Neuronal stem cell (in vitro differentiated cells): ENCODE measurements around the gene TNFRSF4.

Source experiments
- DNase-seq: peaks from one replicate; pipeline ENCODE4 v3.0.0-alpha.2; 2013; ENCODE audit warnings: low spot score
- H2AFZ ChIP-seq: one replicate; pipeline ENCODE4 v1.6.1; 2013; ENCODE audit warnings: mild to moderate bottlenecking, low read length, inconsistent platforms
- H2AK5ac ChIP-seq: 2 replicates; pipeline ENCODE4 v1.6.1; 2013; ENCODE audit warnings: low read depth, mild to moderate bottlenecking, inconsistent platforms, low read length, moderate library complexity, mixed read lengths
- H2BK120ac ChIP-seq: 2 replicates; pipeline ENCODE4 v1.6.1; 2013; ENCODE audit warnings: low read depth, mild to moderate bottlenecking, inconsistent platforms, low read length, moderate library complexity, mixed read lengths
- H2BK12ac ChIP-seq: one replicate; pipeline ENCODE4 v1.6.1; 2013; ENCODE audit warnings: low read length, inconsistent platforms
- H2BK15ac ChIP-seq: 2 replicates; pipeline ENCODE4 v1.6.1; 2013; ENCODE audit warnings: mild to moderate bottlenecking, low read length, inconsistent platforms, mixed read lengths
- H2BK5ac ChIP-seq: one replicate; pipeline ENCODE4 v1.6.1; 2013; ENCODE audit warnings: inconsistent platforms, mild to moderate bottlenecking, low read length, moderate library complexity
- H3K14ac ChIP-seq: one replicate; pipeline ENCODE4 v1.6.1; 2013; ENCODE audit warnings: low read length, inconsistent platforms
- H3K18ac ChIP-seq: 2 replicates; pipeline ENCODE4 v1.6.1; 2013; ENCODE audit warnings: low read length, inconsistent platforms
- H3K23ac ChIP-seq: 2 replicates; pipeline ENCODE4 v1.6.1; 2013; ENCODE audit warnings: low read depth, mild to moderate bottlenecking, mixed read lengths, low read length, inconsistent platforms; ENCODE audit not compliant: poor library complexity
- H3K27ac ChIP-seq: replicated peaks from 3 replicates; pipeline ENCODE4 v1.5.1; 2013; ENCODE audit warnings: low read length, inconsistent platforms
- H3K27me3 ChIP-seq, 3 experiments: 2 replicates each; pipeline ENCODE4 v1.6.1; 2013; ENCODE audit warnings: low read length in 3 of 3, mild to moderate bottlenecking in 2 of 3, inconsistent platforms in 1 of 3, low read depth in 1 of 3, mixed read lengths in 1 of 3, moderate library complexity in 1 of 3; ENCODE audit not compliant: control insufficient read depth in 3 of 3, insufficient read depth in 3 of 3
- H3K36me3 ChIP-seq, 2 donors: replicated peaks in 1 of 2; 2 replicates each; pipeline ENCODE4 v1.6.1; 2013; ENCODE audit warnings: low read length in 2 of 2; ENCODE audit not compliant: control insufficient read depth in 2 of 2, insufficient read depth in 2 of 2
- H3K4ac ChIP-seq: 2 replicates; pipeline ENCODE4 v1.6.1; 2013; ENCODE audit warnings: inconsistent platforms, mild to moderate bottlenecking, low read length, moderate library complexity
- H3K4me1 ChIP-seq, 2 donors: 1 replicate in 1 of 2; 2 replicates in 1 of 2; pipeline ENCODE4 v1.6.1; 2013; ENCODE audit warnings: low read length in 2 of 2, low read depth in 1 of 2; ENCODE audit not compliant: control insufficient read depth in 2 of 2, insufficient read depth in 1 of 2
- H3K4me2 ChIP-seq: one replicate; pipeline ENCODE4 v1.6.1; 2013; ENCODE audit warnings: mild to moderate bottlenecking, low read length, inconsistent platforms; ENCODE audit not compliant: insufficient read depth, poor library complexity, severe bottlenecking
- H3K4me3 ChIP-seq, 2 donors: 2 replicates each; pipeline ENCODE4 v1.5.1; 2013; ENCODE audit warnings: low read length in 2 of 2, mild to moderate bottlenecking in 2 of 2, inconsistent platforms in 1 of 2, moderate library complexity in 1 of 2
- H3K79me1 ChIP-seq: one replicate; pipeline ENCODE4 v1.6.1; 2013; ENCODE audit warnings: low read depth, mild to moderate bottlenecking, inconsistent platforms, low read length, moderate library complexity
- H3K9ac ChIP-seq: one replicate; pipeline ENCODE4 v1.6.1; 2013; ENCODE audit warnings: mild to moderate bottlenecking, low read depth, low read length, inconsistent platforms; ENCODE audit not compliant: poor library complexity
- H3K9me3 ChIP-seq, 2 donors: replicated peaks in 1 of 2; 2 replicates each; pipeline versions ENCODE3 to v1.6.1; 2013; ENCODE audit warnings: low read length in 2 of 2, mild to moderate bottlenecking in 2 of 2, inconsistent platforms in 1 of 2, low read depth in 1 of 2, mixed read lengths in 1 of 2, moderate library complexity in 1 of 2; ENCODE audit not compliant: control insufficient read depth in 2 of 2, insufficient read depth in 1 of 2
- H4K8ac ChIP-seq: one replicate; pipeline ENCODE4 v1.6.1; 2013; ENCODE audit warnings: low read depth, mild to moderate bottlenecking, inconsistent platforms, low read length, moderate library complexity
- H4K91ac ChIP-seq: one replicate; pipeline ENCODE4 v1.6.1; 2013; ENCODE audit warnings: low read length, low read depth, mild to moderate bottlenecking, inconsistent platforms; ENCODE audit not compliant: poor library complexity
- WGBS, 2 donors: extraction: QIAGEN DNeasy Blood & Tissue Kit; methylation state at CpG; one replicate each; pipeline ENCODE4 v1.1.7; 2013; ENCODE audit warnings: missing lambda C conversion rate in 2 of 2, mixed read lengths in 1 of 2; ENCODE audit not compliant: insufficient read length in 2 of 2, insufficient replicate concordance in 1 of 2; ENCODE audit errors: extremely low coverage in 2 of 2; 5-methylcytosine and 5-hydroxymethylcytosine counted together

Gene TNFRSF4

DNA sequence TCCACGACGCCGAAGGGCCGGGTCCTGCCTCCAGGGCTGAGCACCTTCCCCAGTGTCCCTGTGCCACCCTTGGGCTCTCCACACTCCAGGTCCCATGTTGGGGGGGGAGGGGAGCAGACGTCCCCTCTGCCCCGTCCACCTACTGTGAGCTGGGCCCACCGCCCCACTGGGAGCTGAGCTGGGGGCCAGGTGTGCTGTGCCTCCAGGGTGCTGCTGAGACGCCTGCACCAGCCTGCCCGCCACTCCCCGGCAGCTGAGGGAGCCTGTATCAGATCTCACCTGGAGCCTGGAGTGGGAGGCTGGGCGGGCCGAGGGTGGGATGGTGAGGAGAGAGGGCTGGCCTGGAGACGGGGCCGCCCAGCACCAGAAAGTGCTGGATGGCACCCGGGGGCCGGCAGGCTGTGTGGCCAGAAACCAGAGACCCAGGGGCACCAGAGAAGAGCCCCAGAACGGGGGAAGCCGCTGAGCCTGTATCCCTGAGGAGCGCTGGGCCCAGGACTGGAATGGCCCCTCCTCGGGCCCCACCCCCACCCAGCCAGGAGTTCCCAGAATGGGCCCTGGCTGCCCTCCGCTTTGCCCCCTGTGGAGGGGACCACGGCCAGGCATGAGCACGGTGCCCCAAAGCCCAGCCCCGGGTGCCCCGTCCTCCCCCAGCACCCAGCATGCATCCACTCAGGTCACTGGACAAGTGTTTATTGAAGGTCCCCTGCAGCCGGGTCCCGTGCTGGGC, 11.0 kb downstream of the TNFRSF4 start:
- WGBS, 2 donors = no CpG with 5 or more reads among the region's 27 CpGs
- H3K14ac ChIP-seq = no peak overlapping the region
- H3K79me1 ChIP-seq = peaks cover 3% of the 10 kb centered on the region
- no peak overlapping the region for H2BK5ac ChIP-seq
- H3K4me1 ChIP-seq = peaks cover 8 to 14% of the 10 kb centered on the region in 2 donors
- H2BK120ac ChIP-seq = no peak overlapping the region
- H2AK5ac ChIP-seq = peak overlapping the region; percentile 83
- no peak overlapping the region for H4K8ac ChIP-seq
- no peak overlapping the region for H3K27ac ChIP-seq
- no peaks in the 10 kb centered on the region for H3K9me3 ChIP-seq
- peak overlapping the region; percentile 89 for H3K23ac ChIP-seq
- H2BK15ac ChIP-seq = peak overlapping the region; percentile 89
- peak overlapping the region in 1 of 2 donors; percentile 21 for H3K4me3 ChIP-seq
- H3K9ac ChIP-seq = no peak overlapping the region
- peak overlapping the region; percentile 52 for H3K18ac ChIP-seq
- H2AFZ ChIP-seq = no peak overlapping the region
- no peak overlapping the region for H3K4me2 ChIP-seq
- H2BK12ac ChIP-seq = peak overlapping the region; percentile 84
- no peak for DNase-seq
- peaks cover 0 to 39% (median 28%) of the 10 kb centered on the region in 3 experiments for H3K27me3 ChIP-seq
- H3K4ac ChIP-seq = no peak overlapping the region
- no peak overlapping the region for H4K91ac ChIP-seq
- no peaks in the 10 kb centered on the region for H3K36me3 ChIP-seq

DNA sequence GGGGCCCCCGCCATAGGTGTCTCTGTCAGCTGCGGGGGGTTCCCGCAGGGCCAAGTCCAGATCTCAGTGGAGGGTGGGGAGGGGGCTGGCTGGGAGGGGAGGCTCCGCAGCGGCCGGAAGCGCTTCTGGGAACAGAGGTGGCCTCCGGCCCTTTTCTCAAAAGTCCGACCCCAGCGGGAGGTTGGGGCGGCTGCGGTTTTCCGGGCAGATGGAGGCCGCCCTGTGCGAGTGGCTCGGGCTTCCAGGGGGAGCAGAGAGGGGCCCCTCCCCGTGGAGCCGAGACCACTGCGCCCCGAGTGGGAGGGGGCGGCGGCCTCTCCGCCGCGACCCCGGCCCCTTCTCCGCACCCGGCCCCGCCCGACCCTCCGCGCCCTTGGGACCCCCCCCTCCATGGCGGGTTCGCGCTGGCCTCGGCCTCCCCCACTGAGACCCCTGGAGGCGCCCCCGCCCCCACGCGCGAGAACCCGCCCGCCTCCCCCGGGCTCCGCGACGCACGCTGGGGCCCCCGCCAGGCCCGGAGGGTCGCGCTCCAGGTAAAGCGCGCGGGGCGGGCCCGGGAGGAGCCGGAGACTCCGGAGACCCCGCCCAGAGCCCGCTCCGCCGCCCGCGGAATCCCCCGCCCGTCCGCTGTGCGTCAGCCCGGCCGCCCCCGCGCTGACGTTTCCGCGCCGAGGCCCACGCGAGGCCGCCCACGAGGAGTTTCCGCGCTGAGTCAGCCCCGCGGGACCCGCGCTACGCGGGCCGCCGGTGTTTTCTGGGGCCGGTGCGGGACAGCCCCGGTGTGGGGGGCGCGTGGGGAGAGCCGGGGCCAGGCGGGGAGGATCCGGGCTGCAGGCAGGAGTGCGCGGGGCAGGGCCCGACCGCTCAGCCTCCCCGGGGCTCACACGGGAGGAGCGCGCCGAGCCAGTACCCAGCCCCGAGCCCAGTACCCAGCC, 12.8 kb downstream of the TNFRSF4 start:
- H2AFZ ChIP-seq = peak overlapping the region; percentile 93
- no peak overlapping the region for H3K14ac ChIP-seq
- H2BK120ac ChIP-seq = no peak overlapping the region
- H4K8ac ChIP-seq = no peak overlapping the region
- peak overlapping the region; percentile 87 for H3K18ac ChIP-seq
- no peaks in the 10 kb centered on the region for H3K36me3 ChIP-seq
- H3K9ac ChIP-seq = peak overlapping the region; percentile 44
- peaks cover 5 to 14% of the 10 kb centered on the region in 2 donors for H3K4me1 ChIP-seq
- H2BK5ac ChIP-seq = no peak overlapping the region
- H2BK12ac ChIP-seq = peak overlapping the region; percentile 22
- no peak overlapping the region for H3K27ac ChIP-seq
- H3K79me1 ChIP-seq = no peaks in the 10 kb centered on the region
- peak; percentile 27 for DNase-seq
- WGBS, 2 donors = no CpG with 5 or more reads among the region's 109 CpGs
- H2AK5ac ChIP-seq = peak overlapping the region; percentile 99
- H3K23ac ChIP-seq = no peak overlapping the region
- peak overlapping the region; percentile 36 to 79 for H3K4me3 ChIP-seq
- peak overlapping the region; percentile 86 for H3K4ac ChIP-seq
- peaks cover 0 to 27% (median 17%) of the 10 kb centered on the region in 3 experiments for H3K27me3 ChIP-seq
- H2BK15ac ChIP-seq = peak overlapping the region; percentile 83
- peak overlapping the region; percentile 83 for H3K4me2 ChIP-seq
- no peaks in the 10 kb centered on the region for H3K9me3 ChIP-seq
- H4K91ac ChIP-seq = no peak overlapping the region

GRCh38 chr1:1199961-1200875, 13.7 kb downstream of the TNFRSF4 start:
- WGBS, 2 donors = no CpG with 5 or more reads among the region's 31 CpGs
- H3K27me3 ChIP-seq = peaks cover 0 to 18% (median 7%) of the 10 kb centered on the region in 3 experiments
- DNase-seq = no peak
- no peak overlapping the region for H4K91ac ChIP-seq
- peak overlapping the region; percentile 99 for H2AK5ac ChIP-seq
- H2AFZ ChIP-seq = peak overlapping the region; percentile 93
- H3K9ac ChIP-seq = peak overlapping the region; percentile 53
- no peak overlapping the region for H4K8ac ChIP-seq
- peak overlapping the region; percentile 58 for H2BK12ac ChIP-seq
- no peak overlapping the region for H2BK120ac ChIP-seq
- no peaks in the 10 kb centered on the region for H3K9me3 ChIP-seq
- H2BK15ac ChIP-seq = peak overlapping the region; percentile 83
- peaks cover 3 to 14% of the 10 kb centered on the region in 2 donors for H3K4me1 ChIP-seq
- H3K14ac ChIP-seq = no peak overlapping the region
- peak overlapping the region; percentile 86 for H3K4ac ChIP-seq
- H3K4me3 ChIP-seq = no peak overlapping the region
- peak overlapping the region; percentile 83 for H3K4me2 ChIP-seq
- H3K79me1 ChIP-seq = no peaks in the 10 kb centered on the region
- peak overlapping the region; percentile 83 for H3K23ac ChIP-seq
- no peak overlapping the region for H3K27ac ChIP-seq
- H3K36me3 ChIP-seq = no peaks in the 10 kb centered on the region
- peak overlapping the region; percentile 85 for H3K18ac ChIP-seq
- no peak overlapping the region for H2BK5ac ChIP-seq
